Choroid plexus epithelial cell (primary cell): Measurements from ENCODE around the gene NLRP1.

ENCODE experiments used
- DNase-seq: peaks from one replicate; pipeline ENCODE4 v3.0.0-alpha.2; 2010; ENCODE audit warnings: low read depth
- H3K4me3 ChIP-seq: 2 replicates; pipeline ENCODE4 v1.5.1; 2011; ENCODE audit warnings: low read depth, mild to moderate bottlenecking, control low read depth, low read length, moderate library complexity
- CTCF ChIP-seq: conservative IDR thresholded peaks from 2 replicates; pipeline ENCODE4 v1.5.1; 2011; ENCODE audit warnings: low read depth, mild to moderate bottlenecking, control low read depth, inconsistent platforms, low read length, moderate library complexity

NLRP1 gene

DNA sequence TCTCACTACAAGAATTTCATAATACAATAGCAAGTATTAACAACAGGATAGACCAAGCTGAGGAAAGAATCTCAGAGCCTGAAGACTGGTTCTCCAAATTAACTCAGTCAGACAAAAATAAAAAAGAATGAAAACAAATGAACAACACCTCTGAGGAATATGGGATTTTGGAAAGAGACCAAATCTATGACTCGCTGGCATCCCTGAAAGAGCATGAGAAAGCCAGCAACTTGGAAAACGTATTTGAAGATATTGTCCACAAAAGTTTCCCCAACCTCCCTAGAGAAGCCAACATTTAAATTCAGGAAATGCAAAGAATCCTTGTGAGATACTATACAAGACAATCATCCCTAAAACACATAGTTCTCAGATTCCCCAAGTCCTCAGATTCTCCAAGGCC is 20.9 kb downstream of the NLRP1 start:
- H3K4me3 ChIP-seq: no peak overlapping the region
- no peak for DNase-seq
- no peak for TF ChIP-seq CTCF

DNA sequence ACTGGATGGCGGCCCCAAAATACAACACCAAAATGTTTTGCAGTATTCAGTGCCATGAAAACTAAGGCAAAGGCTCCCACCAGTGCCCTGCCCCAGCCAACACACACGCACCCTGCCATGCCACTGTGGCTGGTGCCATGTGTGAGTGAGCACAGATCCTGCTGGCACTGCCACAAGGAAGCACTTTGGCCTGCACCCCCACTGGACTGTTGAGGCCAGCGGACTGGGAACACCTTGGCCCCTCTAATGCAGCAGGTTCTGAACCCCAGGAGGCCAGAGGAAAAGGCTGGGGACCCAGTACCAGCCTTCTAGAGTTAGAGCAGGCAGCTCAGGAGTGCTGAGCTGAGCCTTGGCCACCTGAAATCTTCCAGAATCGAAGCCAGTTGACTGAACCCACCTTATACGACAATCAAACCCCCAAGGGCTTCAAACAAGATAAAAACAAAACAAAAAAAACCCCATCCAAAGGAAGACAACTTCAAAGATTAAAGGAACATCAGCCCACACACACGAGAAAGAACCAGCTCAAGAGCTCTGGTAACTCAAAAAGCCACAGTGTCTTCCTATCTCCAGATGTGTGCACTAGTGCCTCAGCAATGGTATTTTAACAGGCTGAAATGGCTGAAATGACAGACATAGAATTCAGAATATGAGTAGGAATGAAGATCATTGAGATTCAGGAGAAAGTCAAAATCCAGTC is 21.5 kb downstream of the NLRP1 start:
- TF ChIP-seq CTCF: no peak
- H3K4me3 ChIP-seq: no peak overlapping the region
- DNase-seq: no peak

DNA sequence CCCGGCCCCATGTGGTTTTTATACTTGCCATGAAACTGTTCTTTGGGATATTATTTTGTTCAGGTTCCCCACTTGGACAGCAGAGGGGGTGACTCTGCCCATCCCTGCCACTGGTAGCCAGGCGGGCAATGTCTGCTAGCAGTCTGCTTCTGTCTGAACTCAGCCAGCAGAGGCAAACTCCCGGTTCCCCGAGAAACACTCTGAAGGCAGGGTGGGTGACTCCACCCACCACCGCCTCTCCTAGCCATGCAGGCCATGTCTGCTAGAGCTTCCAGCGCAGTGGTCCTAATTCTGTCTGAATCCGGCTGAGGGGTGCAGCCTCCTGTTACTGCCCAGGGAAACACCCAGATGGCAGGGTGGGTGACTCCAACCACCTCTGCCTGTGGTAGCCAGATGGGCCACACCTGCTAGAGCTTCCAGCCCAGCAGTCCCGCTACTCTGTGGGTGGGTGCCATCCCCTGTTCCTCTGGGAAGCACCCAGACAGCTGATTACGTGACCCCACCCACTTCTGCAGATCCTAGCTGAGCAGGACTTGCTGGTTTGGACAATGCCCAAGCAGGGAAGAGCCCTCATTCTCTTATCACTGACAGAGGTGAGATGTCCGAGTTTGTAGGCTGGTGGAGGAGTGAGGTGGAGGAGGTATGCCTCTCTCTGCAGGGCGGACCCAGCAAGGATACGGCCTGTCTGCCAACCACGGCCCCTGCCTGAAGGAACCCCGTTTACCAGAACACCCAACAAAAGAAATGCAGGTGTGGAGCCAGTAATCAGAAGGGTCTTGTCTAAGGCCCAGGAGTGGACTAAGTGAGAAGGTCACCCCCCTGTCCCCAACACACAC is 22.4 kb downstream of the NLRP1 start:
- H3K4me3 ChIP-seq: no peak overlapping the region
- DNase-seq: no peak
- TF ChIP-seq CTCF: no peak

- no peak for TF ChIP-seq CTCF
- no peak overlapping the region for H3K4me3 ChIP-seq
- no peak for DNase-seq
Observed at GRCh38 chr17:5560361-5560988, 23.8 kb downstream of the NLRP1 start.

DNA sequence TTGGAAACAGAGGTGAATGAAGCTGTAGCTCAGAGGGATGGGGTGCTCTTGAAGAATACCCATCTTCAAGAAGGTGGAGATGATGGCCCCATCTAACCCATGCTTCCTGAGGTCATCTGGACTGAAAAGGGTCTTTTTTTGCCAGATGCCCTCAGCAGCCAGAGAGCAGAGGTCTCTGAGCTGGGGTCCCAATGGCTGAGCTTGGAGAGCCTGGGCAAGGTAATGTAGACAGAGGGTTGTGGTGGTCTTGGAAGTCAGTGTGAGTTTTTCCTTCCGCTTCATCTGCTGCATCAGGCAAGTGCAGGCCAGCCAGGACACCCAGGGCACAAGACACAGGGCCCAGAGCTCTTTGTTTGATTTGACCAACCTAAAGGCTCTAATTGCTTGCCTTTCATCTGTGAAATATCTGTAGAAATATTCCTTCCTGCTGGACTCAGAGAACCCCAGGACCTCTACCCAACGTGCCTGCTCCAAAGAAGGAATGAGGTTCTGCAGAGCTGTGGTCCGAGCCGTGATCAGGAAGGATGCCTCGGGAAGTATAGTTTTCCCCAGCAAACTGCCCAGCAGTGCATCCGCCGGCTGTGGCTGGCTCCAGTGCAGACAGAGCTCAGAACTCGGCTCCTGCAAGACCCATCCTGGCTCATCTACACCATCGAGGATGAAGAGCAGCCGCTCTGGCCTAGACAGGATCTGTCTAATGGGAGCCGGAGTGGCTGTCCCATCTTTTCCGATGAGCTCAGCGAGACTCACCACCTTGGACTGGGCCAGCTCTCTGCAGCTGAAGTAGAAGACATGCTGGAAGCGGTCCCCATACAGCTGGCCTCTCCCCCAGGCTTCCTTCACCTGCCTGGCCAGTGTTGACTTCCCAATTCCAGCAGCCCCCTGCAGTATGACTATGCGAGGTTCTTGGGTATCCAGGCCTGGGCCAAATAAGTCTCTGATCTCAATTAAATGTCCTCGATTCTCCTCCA is 25.2 kb downstream of the NLRP1 start:
- no peak for DNase-seq
- no peak overlapping the region for H3K4me3 ChIP-seq
- TF ChIP-seq CTCF: no peak

- no peak for DNase-seq
- H3K4me3 ChIP-seq: no peak overlapping the region
- no peak for TF ChIP-seq CTCF
Observed at GRCh38 chr17:5557990-5558389, 26.3 kb downstream of the NLRP1 start.
